Limb (tissue), 2 donors: Measurements from ENCODE around the gene KLHL29.

Experiments used
- DNase-seq, 2 donors: peaks; one replicate each; pipeline ENCODE4 v3.0.0-alpha.2; 2016; ENCODE audit errors: extremely low spot score in 2 of 2

The KLHL29 gene

GRCh38 chr2:23606968-23607367, 222.0 kb downstream of the KLHL29 start:
- DNase-seq = no peak

- no peak for DNase-seq
These were observed 222.9 kb downstream of the KLHL29 start for GRCh38 chr2:23607925-23608324.

GRCh38 chr2:23609254-23609653, 224.3 kb downstream of the KLHL29 start:
- DNase-seq = no peak

- no peak for DNase-seq
These were observed 226.9 kb downstream of the KLHL29 start for GRCh38 chr2:23611839-23612238.

GRCh38 chr2:23614701-23615100, 229.7 kb downstream of the KLHL29 start:
- no peak for DNase-seq

GRCh38 chr2:23615216-23616020, 230.4 kb downstream of the KLHL29 start:
- DNase-seq = no peak

GRCh38 chr2:23616630-23617029, 231.7 kb downstream of the KLHL29 start:
- no peak for DNase-seq

- DNase-seq = peak in 1 of 2 donors; percentile 75
These were observed 232.3 kb downstream of the KLHL29 start for GRCh38 chr2:23617167-23617810.

GRCh38 chr2:23617811-23618215, 232.8 kb downstream of the KLHL29 start:
- DNase-seq = peak; percentile 76 to 87

- no peak for DNase-seq
These were observed 233.3 kb downstream of the KLHL29 start for GRCh38 chr2:23618265-23618664.

- DNase-seq = no peak
These were observed 234.0 kb downstream of the KLHL29 start for GRCh38 chr2:23618794-23619530.

- no peak for DNase-seq
These were observed 235.0 kb downstream of the KLHL29 start for GRCh38 chr2:23619941-23620340.

GRCh38 chr2:23620841-23621341, 235.9 kb downstream of the KLHL29 start:
- peak; percentile 50 to 69 for DNase-seq

- no peak for DNase-seq
These were observed 236.6 kb downstream of the KLHL29 start for GRCh38 chr2:23621616-23622015.

- no peak for DNase-seq
These were observed 237.5 kb downstream of the KLHL29 start for GRCh38 chr2:23622466-23622865.

- no peak for DNase-seq
These were observed 238.1 kb downstream of the KLHL29 start for GRCh38 chr2:23622966-23623675.

GRCh38 chr2:23624378-23624777, 239.4 kb downstream of the KLHL29 start:
- DNase-seq = no peak

- no peak for DNase-seq
These were observed 239.9 kb downstream of the KLHL29 start for GRCh38 chr2:23624915-23625314.

- no peak for DNase-seq
These were observed 240.7 kb downstream of the KLHL29 start for GRCh38 chr2:23625726-23626125.

- no peak for DNase-seq
These were observed 241.8 kb downstream of the KLHL29 start for GRCh38 chr2:23626701-23627230.
